KMS-11 (cell line): ENCODE measurements around the gene ELK3.

ENCODE experiments used
- H2AFZ ChIP-seq: fragments of 200-600 bp; sonication (generic); 2 replicates; pipeline ENCODE4 v1.6.1; 2016; ENCODE audit warnings: antibody characterized with exemption, mixed run types, low read depth
- H3K27ac ChIP-seq: fragments of 200-600 bp; sonication (generic); 2 replicates; pipeline ENCODE4 v1.6.1; 2016; ENCODE audit warnings: mild to moderate bottlenecking, mixed run types
- H3K27me3 ChIP-seq: fragments of 200-600 bp; sonication (generic); 2 replicates; pipeline ENCODE4 v1.6.1; 2017; ENCODE audit warnings: mild to moderate bottlenecking, low read depth, mixed run types, moderate library complexity; ENCODE audit not compliant: insufficient read depth
- H3K36me3 ChIP-seq: fragments of 200-600 bp; sonication (generic); 2 replicates; pipeline ENCODE4 v1.6.1; 2017; ENCODE audit warnings: mild to moderate bottlenecking, mixed run types; ENCODE audit not compliant: insufficient read depth
- H3K4me1 ChIP-seq: fragments of 200-600 bp; sonication (generic); 2 replicates; pipeline ENCODE4 v1.6.1; 2016; ENCODE audit warnings: mild to moderate bottlenecking, low read depth, mixed run types; ENCODE audit not compliant: poor library complexity, severe bottlenecking
- H3K4me2 ChIP-seq: fragments of 200-600 bp; sonication (generic); 2 replicates; pipeline ENCODE4 v1.7.0; 2016; ENCODE audit warnings: mild to moderate bottlenecking, mixed run types
- H3K4me3 ChIP-seq: fragments of 200-600 bp; sonication (generic); IDR thresholded peaks from 2 replicates; pipeline ENCODE4 v1.6.1; 2017; ENCODE audit warnings: low read depth, low read length, mixed read lengths; ENCODE audit not compliant: insufficient read depth
- H3K79me2 ChIP-seq: fragments of 200-600 bp; sonication (generic); 2 replicates; pipeline ENCODE4 v1.6.1; 2016; ENCODE audit warnings: low read depth, mixed run types; ENCODE audit not compliant: insufficient read depth
- H3K9ac ChIP-seq: fragments of 200-600 bp; sonication (generic); 2 replicates; pipeline ENCODE4 v1.6.1; 2016; ENCODE audit warnings: mild to moderate bottlenecking, mixed run types
- H4K20me1 ChIP-seq: fragments of 200-600 bp; sonication (generic); 2 replicates; pipeline ENCODE4 v1.6.1; 2016; ENCODE audit warnings: mild to moderate bottlenecking, mixed run types; ENCODE audit not compliant: insufficient read depth
- CTCF ChIP-seq: fragments of 200-600 bp; sonication (generic); conservative IDR thresholded peaks from 2 replicates; pipeline ENCODE4 v1.6.1; 2017; ENCODE audit warnings: low read depth, mild to moderate bottlenecking, antibody characterized with exemption, low read length, moderate library complexity, mixed read lengths

ELK3 gene

GRCh38 chr12:96237035-96237434 is 42.9 kb downstream of the ELK3 start:
- Histone ChIP-seq H4K20me1 (no peaks in the 10 kb centered on the region), H3K4me1 (no peaks in the 10 kb centered on the region), H3K27me3 (no peaks in the 10 kb centered on the region), H3K4me3 (no peak overlapping the region), H3K9ac (no peak overlapping the region), H3K4me2 (no peak overlapping the region), H2AFZ (no peak overlapping the region), H3K27ac (no peak overlapping the region), H3K79me2 (peaks cover 17% of the 10 kb centered on the region; the same call in 1 of the 2 replicates), H3K36me3 (no peaks in the 10 kb centered on the region)
- no peak for TF ChIP-seq CTCF

GRCh38 chr12:96237465-96238077 is 43.4 kb downstream of the ELK3 start:
- Histone ChIP-seq H3K27ac (no peak overlapping the region), H3K36me3 (no peaks in the 10 kb centered on the region), H3K27me3 (no peaks in the 10 kb centered on the region), H2AFZ (no peak overlapping the region), H3K4me2 (no peak overlapping the region), H3K9ac (no peak overlapping the region), H4K20me1 (no peaks in the 10 kb centered on the region), H3K4me1 (no peaks in the 10 kb centered on the region), H3K79me2 (peaks cover 16% of the 10 kb centered on the region; the same call in 1 of the 2 replicates), H3K4me3 (no peak overlapping the region)
- TF ChIP-seq CTCF, result no peak

GRCh38 chr12:96238336-96239047 is 44.3 kb downstream of the ELK3 start:
- Histone ChIP-seq H3K9ac (no peak overlapping the region), H4K20me1 (no peaks in the 10 kb centered on the region), H3K27ac (no peak overlapping the region), H3K27me3 (no peaks in the 10 kb centered on the region), H3K4me1 (no peaks in the 10 kb centered on the region), H3K36me3 (no peaks in the 10 kb centered on the region), H2AFZ (no peak overlapping the region), H3K4me2 (no peak overlapping the region), H3K79me2 (peaks cover 12% of the 10 kb centered on the region), H3K4me3 (no peak overlapping the region)
- TF ChIP-seq CTCF, result no peak

- no peaks in the 10 kb centered on the region for H4K20me1 ChIP-seq
- no peak overlapping the region for H3K4me2 ChIP-seq
- TF ChIP-seq CTCF, result no peak
- no peak overlapping the region for H2AFZ ChIP-seq
- no peaks in the 10 kb centered on the region for H3K4me1 ChIP-seq
- no peak overlapping the region for H3K4me3 ChIP-seq
- H3K9ac ChIP-seq, result no peak overlapping the region
- no peak overlapping the region for H3K27ac ChIP-seq
- no peaks in the 10 kb centered on the region for H3K36me3 ChIP-seq
- H3K27me3 ChIP-seq, result no peaks in the 10 kb centered on the region
- peaks cover 15% of the 10 kb centered on the region for H3K79me2 ChIP-seq
Measured at GRCh38 chr12:96239711-96240635, 45.8 kb downstream of the ELK3 start.
